ENCODE results near the gene KCND3.

Gene KCND3

DNA sequence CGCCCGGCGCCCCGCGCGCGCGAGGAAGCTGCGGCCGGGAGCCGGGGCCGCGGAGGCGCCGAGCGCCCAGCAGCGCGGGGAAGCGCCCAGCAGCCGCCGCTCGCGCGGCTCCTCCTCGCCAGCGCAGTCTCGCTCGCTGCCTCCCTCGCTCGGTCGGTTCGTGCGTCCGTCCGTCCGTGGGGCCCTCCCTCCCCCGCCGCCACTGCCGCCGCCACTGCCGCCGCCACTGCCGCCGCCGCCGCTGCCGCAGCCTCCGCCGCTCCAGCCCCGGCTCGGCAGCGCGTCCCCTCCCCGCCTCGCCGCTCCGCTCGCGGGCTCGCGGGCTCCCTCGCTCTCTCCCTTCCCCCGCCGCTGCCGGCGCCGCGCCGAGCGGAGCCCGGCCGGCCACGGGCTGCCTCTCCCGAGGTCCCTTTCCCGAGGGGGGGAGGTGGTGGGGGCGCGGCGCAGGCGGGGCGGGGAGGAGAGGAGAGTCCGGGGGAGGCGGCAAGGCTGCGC lies at the start of gene KCND3:
Gene KCND3, minus strand, starts transcription at position 138 of the 495 bp plus-strand sequence.
- DNase-seq (ENCODE audit: low spot score): no peak

DNA sequence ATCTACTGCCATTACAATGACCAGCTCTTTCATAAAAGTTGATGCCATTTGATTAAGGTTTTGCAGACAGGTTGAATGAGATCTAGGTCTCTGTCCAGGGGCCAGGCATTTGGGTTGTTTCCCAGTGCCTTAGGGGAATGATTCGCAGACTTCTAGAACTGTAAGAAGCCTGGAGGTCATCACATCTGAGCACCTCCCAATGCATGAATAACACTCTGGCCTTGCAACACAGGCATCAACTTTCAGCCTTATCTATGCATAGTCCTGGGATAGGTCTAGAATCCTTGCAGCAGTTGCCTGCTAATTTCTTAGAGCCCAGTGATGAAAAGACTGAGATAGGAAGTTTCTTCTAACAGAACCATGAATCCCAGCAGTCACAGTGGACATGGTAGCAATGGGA lies 44.8 kb upstream of the KCND3 start:
- DNase-seq (ENCODE audit: low spot score): no peak

DNA sequence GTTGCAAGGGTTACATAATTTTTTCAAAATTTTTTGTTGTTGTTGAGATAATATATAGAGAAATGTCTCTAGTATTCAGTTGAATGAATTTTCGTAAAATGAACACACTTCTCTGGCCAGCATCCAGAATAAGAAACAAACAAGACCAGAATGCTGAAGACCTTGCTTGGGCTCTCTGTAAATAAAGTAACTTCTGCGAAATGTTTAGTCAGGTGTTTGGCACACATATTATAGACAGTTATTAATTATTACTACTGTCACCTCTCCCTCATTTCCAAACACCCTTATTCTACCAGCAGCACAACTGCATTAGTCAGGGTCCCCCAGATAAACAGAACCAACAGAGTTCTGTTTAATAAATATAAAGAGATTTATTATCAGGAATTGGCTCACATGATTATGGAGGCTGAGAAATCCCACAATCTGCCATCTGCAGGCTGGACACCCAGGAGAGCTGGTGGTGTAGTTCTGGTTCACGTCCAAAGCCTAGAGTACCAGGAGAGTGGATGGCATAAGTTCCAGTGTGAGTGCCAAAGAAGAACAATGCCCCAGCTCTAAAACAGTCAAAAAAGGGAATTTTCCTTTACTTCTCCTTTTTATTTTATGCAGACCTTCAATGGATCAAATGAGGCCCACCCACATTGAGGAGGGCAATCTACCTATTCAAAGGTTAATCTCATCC lies 44.1 kb upstream of the KCND3 start:
- DNase-seq (ENCODE audit: low spot score): no peak

DNA sequence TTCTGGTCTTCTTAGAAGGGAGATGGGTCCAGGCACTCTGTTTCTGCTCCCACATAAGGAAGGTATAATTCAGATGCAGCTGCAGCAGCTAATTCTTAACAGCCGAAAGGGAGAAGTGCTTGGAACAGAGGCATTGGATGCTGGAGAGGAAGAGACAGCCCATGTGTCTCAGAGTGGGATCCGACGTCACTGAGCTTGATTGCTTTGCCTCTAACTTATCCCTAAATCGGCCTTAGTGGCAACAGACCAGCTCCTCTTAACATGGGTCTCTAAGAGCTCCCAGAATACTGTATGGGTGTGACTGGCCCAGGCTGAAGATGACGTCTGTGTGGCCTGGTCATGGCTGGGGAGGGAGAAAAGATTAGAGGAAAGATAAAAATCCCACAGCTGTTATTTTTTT lies 40.7 kb upstream of the KCND3 start:
- no peak for DNase-seq (ENCODE audit: low spot score)

DNA sequence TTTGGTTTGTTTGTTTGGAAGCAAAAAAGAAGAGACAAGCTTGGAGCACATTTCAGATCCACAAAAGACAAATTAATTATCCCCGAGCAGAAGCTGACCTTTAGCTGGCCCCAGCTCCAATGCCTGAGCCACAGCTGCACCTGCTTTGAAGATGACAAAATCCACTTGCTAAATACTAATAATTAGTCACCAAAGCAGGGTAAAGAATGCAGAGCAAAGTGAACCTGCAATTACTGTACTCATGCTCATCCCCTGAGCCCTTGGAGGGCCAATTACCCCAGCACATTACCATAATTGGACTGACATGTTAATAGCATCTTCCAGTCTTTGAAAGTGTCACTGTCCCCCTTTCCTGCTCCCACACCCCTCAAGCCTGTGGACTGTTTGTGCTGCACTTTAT lies 38.2 kb upstream of the KCND3 start:
- DNase-seq (ENCODE audit: low spot score): no peak

DNA sequence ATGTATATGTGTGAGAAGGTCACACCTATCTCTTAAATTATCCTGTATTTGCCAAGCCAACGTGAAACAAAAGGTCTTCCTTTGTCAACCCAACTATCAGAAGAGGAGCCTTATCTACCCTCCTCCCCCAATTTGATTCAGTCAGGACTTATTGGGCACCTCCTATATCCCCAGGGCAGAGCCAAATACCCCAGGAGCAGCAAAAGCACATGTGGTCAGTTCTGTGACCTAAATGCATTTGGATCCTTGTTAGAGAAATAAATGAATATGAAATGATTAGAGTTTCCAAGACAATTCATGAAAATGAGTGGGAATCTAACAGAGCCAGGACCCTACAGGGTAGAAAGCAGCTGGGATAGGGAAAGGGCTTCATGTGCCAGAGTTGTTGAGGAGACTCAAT lies 37.0 kb upstream of the KCND3 start:
- no peak for DNase-seq (ENCODE audit: low spot score)

DNA sequence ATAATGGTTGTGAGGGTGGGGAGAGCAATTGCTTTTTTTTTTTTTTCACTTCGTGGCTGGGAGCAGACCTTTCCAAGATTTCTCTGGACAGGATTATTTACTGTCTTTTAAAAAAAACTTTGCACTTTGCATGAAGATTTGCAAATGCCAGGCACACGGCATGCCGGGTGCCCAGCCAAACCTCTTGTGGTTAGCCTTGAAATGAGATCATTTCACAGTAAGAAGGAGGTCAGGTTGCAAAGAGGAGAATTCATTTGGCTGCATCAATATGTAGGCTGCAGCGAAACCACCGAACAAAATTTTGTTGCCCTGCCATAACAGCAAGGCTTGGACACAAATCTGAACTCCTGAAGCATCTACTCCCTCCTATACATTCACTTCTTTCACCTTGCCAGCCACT lies 36.5 kb upstream of the KCND3 start:
- DNase-seq (ENCODE audit: low spot score): no peak

DNA sequence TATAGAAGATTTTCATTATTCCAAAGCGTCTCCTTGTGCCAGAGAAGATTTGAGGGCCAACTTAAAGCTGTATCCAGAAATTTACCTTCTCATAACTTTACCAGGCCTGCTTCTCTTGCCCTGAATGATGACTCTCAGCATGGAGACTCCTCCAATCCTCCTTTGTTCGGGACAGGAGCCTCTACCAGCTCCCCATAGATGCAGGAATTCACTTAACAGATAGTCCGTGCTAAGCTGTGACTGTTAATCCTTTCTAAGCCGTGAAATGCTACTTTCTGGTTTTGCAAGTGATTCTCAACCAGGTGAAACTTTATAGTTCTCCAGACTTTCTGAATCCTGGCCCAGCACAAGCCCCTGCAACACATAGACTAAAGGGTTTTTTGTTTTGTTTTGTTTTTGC lies 31.8 kb upstream of the KCND3 start:
- DNase-seq (ENCODE audit: low spot score): no peak

DNA sequence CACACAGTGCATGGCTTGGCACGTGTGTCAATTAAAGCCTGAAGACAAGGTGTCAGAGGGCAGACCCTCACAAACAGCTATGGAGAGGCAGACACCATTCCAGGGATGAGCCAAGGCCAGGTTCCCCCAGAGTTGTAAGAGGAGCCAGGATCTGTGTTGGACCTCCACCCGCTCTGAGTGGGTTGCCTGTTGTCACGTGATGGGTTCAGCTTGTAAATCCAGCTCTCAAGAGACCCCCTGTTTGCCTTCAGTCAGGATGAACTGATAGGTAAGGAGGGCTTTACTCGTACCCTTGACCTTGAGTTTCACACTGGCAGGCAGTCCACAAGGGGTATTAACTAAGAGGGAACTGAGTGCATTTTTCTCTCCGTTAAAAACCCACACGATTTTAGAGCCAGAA lies 27.7 kb upstream of the KCND3 start:
- no peak for DNase-seq (ENCODE audit: low spot score)

DNA sequence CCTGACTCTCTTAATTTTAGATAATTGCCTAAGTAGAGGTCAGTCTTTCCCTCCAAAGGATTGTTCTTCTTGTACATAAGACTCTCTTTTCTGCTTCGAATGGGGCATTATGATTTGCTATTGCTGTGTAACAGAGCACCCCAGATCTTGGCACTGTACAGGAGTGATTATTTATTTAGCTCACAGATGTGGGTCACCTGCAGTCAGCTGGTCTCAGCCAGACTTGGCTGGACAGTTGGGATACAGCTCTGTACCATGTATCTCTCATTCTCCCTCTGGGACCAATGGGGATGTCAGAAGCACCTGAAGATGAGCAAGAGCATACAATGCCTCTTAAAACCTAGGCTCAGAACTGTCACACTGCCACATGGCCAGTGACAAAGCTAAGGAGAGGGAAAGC lies 23.4 kb upstream of the KCND3 start:
- DNase-seq (ENCODE audit: low spot score): no peak

DNA sequence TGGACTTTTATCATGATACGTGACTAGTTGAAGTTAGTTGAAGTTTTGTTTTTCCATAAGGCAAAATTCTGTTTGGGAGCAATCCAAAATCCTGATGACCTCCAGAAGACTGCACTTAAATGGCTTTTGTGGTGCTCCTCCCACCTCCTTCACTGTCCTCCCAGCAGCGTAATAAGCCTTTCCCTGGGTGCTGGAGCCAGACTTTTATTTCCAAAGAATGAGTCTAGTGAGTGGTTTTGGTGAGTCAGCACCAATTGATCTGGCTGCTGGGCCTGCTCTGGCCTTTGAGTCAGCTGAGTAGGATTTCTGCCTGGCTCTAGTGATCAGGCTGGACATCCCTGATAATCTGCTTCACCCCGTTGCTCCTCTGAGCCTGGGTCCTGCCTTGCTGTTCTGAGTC lies 21.7 kb upstream of the KCND3 start:
- DNase-seq (ENCODE audit: low spot score): no peak

DNA sequence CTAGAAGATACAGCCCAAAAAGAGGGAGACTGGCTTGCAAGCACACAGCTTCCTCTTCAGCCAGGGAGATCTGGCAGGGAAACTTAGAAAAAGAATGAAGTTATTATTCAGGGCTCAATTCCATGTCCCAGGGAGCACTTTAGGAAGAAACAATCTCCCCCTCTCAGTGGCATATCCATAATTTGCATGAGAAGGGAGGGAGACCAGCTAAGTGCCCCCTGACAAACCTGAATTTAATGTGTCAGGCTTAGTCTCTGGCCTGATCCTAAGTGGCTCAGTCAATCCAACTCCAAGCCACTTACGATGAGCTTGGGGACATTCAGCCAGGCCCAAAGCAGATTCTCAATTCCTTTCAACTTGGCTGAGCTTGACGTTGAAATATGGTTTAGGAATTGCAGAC lies 17.7 kb upstream of the KCND3 start:
- DNase-seq (ENCODE audit: low spot score): no peak

DNA sequence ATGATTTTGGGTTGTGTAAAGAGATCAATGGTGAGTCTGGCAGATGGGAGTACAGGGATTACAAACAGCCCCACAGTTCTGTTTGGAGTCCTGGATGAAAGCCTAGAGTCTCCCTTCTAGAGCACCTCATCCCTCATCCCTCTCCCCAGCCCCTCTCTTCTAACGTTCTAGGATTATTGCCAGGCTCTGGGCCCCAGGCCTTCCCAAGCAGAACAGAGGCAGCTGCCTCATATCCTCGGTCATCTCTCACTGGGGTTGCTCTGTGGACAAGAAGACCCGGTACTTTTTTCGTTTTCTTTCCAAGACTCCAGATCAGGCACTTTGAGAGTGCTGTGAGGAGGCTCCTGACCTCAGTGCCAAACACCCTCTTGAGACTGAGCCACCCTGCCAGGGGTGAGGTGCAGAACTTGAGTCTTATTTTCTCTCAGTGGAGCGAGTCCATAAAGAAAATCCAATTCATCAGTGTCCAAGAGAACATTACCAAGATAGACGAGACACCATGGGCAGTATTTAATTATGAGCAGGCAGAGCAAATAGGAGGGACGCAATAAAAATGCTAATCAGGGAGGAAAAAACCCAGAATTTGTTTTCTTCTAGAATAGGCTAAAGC lies 17.1 kb upstream of the KCND3 start:
- DNase-seq (ENCODE audit: low spot score): no peak

DNA sequence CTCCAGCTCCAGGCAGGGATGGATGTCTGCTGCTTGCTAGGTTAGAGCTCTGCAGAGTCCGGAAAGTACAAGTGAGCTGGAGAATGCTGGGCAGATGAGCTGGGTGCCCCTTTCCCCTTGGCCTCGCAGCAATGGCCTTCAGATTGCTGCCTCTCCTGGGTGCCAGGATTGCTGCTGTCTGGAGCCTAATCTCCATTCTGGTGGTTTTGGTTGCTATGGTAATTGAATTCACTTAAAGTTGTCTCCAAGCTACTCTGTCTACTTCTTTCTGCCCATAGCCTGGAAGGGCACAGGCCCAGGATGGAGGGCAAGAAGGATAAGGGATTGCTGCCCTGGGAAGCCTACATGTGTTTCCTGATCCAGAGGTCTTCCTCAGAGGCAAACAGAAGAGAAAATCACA lies 14.6 kb upstream of the KCND3 start:
- DNase-seq (ENCODE audit: low spot score): no peak

DNA sequence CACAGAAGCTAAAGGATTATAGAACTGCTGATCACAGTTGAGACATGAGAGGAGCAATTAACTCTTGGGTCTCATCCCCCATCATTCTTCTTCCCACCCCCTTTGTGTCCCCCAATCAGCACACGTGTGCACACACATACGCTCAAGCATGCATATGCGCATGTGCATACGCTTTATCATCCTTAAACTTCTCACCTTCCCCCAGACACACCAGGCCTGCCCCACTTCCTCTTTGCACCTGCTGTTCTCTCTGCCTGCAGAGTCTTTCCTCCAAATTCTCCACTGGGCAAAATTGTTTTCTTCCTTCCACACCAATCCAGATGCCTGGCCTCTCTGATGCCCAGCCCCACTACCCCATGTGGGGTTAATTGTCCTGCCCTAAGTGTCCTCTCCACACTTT lies 13.0 kb upstream of the KCND3 start:
- DNase-seq (ENCODE audit: low spot score): no peak

DNA sequence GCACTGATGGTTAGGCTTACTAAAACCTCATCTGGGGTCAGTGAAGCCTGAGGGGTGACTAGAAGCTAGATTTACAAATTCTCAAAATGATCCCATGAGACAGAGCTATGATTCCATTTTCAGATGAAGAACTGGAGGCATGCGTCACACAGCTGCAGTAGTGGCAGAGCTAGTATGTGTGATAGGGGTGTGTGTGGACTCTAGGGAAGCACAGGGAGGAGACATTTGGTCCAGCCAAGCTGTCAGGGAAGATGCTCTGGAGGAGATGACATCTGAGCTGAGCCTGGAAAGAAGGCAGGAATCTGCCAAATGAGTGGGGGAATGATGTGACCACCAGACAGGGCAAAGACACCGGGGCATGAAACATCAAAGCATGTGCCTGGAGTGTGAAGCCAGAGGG lies 12.0 kb upstream of the KCND3 start:
- DNase-seq (ENCODE audit: low spot score): no peak

DNA sequence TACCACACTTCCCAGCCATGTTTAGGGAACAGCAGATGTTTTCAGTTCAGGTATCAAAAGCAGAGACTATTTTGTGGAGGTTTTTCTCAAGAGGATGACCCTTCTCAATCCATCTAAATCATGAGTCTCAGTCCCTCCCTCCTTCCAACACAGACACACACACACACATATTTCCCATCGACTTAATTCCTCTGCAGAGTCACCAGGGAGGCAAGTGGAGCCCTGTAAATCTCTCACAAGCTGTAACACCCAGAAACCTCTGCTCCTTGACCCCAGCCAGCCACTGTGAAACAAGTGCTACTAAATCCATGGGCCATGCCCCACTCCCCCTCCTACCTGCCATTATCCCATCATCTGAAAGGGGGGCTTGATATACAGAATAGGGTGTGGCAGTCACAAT lies 10.6 kb upstream of the KCND3 start:
- no peak for DNase-seq (ENCODE audit: low spot score)

DNA sequence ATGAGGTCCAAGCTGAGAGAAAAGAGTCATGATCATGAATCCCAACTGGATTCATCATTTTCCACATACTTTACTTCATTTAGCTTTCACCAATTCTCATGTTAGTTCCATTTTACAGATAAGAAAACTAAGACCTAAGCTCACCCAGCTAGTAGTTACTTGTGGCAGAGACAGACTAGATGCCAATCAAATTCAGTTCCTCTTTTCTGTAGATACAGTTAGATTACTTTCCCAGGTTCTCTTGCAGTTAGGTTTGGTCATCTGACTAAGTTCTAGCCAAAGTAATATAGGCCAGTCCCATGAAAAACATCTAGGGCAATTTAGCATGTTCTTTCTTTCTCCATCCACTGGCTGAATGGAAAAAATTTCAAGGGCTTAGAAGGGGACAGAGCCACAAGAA lies 8.9 kb upstream of the KCND3 start:
- peak; percentile 4 for DNase-seq (ENCODE audit: low spot score)

DNA sequence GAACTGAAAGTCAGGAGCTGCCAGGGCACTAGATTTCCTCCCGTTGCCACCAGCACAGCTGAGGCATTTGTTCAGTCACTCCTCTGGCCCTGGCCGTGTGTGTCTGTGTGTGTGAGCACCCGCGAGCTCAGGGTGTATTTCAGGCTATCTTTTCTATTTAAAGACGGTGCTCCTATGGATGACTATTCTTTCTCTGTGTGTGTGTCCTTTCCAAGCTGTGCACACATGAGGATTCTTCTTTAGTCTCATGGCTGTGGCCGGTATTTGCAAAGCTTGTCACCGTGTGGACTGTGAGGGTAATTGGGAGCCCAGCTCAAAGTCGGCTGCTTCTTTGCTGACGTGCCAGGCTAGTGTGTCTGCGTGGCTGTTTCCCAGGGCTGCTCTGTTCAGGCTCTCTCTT lies 3.0 kb upstream of the KCND3 start:
- no peak for DNase-seq (ENCODE audit: low spot score)

DNA sequence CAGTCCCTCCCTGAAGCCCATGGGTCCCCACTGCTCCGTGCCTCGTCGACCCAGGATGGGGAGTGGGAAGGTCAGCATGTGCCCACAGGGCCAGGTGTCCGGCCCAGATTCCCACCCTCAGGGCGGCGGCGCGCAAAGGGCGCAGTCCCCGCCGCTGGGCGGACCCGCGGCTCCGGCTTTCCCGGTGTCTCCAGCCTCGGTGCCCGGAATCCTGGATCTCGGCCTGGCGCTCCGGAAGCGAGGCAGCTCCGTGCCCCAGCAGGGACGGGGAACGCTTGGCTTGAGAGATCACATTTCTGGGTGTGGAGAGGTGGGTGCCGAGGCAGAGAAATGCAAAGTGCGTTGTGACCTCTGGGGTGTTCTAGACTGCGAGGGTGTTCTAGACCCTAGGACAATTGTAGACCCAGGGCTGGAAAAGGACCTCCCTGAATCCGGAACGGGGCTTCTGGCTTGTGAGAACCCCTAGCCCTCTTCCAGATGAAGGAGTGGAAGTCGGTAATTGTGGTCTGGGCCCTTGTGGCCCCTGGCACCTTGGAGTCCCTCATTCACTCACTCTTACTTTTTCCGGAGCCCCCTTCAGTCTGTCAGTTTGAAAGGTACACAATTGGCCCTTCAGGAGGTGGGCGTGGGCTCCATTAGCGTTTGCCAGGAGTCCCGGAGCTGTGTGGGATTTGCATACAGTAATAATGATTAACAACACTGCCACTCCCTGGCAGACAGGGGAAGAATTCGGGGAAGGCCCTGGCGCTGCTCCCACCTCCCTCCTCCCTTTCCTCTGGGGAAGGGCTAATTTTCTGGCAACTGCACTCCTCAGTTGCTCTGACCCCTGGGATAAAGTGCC lies 1.6 kb upstream of the KCND3 start:
- peak; percentile 4 for DNase-seq (ENCODE audit: low spot score)

DNA sequence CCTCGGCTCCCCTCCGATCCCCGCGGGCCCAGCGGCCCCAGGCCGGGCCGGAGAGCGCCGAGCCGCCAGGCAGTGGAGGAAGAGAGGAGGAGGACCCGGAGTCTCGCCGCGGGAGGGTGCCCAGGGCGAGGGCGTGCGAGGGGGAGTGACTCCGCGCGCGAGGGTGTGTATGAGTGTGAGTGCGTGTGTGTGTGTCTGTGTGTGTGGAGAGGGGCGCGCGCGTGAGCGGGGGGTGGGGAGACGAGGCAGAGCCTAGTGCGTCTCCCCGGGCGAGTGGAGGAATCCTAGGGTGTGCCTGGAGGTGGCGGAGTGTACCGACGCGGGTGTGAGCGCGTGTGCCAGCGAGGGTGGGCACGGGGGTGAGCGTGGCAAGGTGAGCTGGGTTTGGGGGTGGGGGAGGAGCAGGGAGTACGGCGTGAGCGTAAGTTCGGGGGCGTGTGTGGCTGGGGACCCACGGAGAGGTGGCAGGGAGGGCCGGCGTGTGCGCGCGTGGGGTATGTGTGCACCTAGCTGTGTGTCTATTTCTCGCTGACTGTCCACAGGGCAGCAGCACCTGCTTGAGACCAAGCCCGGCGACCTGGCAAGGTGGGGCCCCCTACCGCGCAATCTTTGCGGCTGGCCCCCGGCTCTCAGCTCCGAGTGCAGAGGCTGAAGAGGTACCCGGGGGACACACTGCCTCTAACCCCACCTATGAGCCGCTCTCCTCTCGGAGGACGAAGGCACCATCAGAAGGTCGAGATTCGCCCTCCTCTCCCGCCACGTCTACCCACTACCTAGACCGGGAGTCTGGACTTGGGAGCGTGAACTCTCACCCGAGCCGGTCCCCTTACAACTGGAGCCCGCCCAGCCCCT lies 784 bp upstream of the KCND3 start:
- DNase-seq (ENCODE audit: low spot score): no peak

DNA sequence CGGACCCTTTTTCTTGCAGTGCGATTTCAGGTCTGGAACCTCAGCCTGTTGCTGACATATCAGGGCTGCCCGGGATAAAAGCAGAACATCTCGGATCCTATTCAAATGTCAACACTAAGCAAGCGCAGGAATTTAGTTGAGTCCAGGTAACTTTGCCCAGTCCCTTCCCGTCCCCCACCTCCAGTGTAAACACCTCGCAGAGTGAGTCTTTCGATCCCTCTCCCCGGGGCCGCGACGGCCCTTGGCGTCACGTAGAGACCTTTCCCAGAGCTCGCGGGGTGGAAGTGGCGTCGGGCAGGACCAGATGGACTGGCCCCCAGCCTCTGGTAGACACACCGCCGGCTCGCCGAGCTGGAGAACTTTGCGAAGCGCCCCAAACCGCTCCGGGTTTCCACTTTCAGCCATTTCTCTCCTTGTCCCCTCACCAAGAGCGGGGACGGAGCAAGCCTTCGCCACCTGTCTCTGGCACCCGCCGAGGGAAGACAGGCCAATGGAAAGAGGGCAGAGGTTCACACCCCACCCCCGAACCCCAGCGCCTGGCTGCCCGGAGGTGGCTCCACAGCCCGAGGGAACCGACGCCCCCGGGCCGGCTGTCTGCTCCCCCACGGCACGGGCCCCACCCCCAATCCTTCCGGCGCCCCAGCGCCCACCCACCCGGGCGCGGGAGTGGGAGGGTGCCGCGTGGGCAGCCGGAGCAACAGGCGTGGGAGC lies 570 bp downstream of the KCND3 start:
- no peak for DNase-seq (ENCODE audit: low spot score)

Data from NAMALWA (cell line).